ENCODE results near the gene DLG2.

DLG2 gene

DNA sequence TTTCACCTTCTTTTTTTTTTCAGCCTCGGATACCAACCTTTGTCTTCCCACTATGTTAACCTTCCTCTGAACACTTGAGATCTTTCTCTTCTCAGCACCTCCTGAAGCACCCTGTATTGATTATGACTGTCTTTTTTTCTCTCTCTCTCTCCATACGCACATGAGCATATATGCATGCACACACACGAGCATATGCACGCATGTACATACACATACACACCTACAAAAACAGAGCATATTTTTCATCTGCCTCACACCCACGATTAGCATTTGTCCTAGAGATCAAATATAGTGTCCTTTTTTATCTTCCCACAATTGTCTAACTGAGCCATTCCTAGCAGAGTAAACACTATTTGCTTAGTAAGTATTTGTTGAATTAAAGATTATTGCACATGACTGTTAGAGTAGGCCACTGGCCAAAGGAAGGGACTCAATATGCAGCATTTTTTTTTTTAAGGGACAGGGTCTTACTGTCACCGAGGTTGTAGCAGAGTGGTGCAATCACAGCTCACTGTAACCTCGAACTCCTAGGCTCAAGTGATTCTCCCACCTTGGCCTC, 1718.8 kb downstream of the DLG2 start:
- H3K4me3 ChIP-seq (ENCODE audit: low read length): no peak overlapping the region
- DNase-seq (ENCODE audit: low read depth): no peak
- TF ChIP-seq, protein P1, sequence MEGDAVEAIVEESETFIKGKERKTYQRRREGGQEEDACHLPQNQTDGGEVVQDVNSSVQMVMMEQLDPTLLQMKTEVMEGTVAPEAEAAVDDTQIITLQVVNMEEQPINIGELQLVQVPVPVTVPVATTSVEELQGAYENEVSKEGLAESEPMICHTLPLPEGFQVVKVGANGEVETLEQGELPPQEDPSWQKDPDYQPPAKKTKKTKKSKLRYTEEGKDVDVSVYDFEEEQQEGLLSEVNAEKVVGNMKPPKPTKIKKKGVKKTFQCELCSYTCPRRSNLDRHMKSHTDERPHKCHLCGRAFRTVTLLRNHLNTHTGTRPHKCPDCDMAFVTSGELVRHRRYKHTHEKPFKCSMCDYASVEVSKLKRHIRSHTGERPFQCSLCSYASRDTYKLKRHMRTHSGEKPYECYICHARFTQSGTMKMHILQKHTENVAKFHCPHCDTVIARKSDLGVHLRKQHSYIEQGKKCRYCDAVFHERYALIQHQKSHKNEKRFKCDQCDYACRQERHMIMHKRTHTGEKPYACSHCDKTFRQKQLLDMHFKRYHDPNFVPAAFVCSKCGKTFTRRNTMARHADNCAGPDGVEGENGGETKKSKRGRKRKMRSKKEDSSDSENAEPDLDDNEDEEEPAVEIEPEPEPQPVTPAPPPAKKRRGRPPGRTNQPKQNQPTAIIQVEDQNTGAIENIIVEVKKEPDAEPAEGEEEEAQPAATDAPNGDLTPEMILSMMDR (IDR thresholded peaks at IDR 0.05; ENCODE audit: insufficient read depth, low read depth, low read length, missing control alignments): no peak

DNA sequence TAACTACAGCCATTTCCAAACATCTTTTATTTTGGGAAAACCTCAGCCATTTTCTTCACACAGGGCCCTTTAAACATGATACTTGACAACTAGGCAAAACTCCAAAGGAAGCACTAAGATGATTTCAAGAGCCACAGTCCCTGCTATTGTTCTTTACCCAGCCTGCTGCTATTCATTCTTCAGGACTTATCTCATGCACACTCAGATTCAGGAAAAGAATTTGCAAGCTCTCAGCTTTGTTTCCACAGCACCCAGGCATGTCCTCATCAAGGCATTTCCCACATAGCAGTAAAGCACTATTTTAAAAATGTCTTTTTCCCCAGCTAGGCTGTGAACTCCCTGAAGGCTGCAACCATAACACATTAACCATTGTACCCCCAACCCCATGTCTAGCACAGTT, 1731.6 kb downstream of the DLG2 start:
- H3K4me3 ChIP-seq (ENCODE audit: low read length): no peak overlapping the region
- no peak for DNase-seq (ENCODE audit: low read depth)
- TF ChIP-seq, protein P1 (IDR thresholded peaks at IDR 0.05; ENCODE audit: insufficient read depth, low read depth, low read length, missing control alignments): no peak

DNA sequence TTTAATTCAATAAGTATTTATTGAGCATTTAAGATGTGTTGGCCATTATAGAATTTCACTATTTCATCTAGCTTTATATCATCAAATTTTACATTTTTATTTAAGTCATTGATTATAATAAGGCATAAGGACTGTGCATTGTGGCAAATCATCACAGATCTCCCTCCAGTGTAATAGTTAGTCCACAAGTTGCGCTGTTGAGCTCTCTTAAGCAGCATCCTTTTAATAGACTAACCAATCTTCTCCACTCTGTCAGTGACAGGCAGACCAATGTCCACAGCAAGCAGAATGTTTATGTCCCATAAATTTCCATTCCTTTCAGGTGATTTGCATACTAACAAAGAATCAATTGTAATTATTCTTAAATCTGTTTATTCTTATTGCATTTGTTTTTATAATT, 1745.7 kb downstream of the DLG2 start:
- TF ChIP-seq, protein P1 (IDR thresholded peaks at IDR 0.05; ENCODE audit: insufficient read depth, low read depth, low read length, missing control alignments): no peak

DNA sequence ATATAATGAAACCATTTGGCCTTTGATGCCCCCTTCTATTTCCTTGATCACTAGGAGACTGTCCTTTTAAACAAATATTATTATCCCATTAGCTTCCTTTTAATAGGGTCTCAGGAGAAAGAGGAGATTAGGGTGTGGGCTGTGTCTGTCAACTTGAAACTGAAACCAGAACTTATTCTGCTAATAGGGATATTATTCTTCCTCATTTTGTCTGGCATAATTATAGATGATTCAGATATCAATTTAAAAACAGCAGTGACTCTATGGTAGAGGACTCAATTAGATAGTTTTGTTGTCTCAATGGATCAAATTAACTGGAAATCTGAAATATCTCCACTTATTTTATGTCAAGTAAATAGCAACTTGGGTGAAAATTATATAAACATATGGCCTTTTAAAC, 1756.1 kb downstream of the DLG2 start:
- DNase-seq (ENCODE audit: low read depth): no peak
- no peak overlapping the region for H3K4me3 ChIP-seq (ENCODE audit: low read length)
- TF ChIP-seq, protein P1 (IDR thresholded peaks at IDR 0.05; ENCODE audit: insufficient read depth, low read depth, low read length, missing control alignments): no peak

More for the DNA sequence above, 1745.7 kb downstream of the DLG2 start:
- H3K4me3 ChIP-seq (ENCODE audit: low read length): no peak overlapping the region
- no peak for DNase-seq (ENCODE audit: low read depth)

DNA sequence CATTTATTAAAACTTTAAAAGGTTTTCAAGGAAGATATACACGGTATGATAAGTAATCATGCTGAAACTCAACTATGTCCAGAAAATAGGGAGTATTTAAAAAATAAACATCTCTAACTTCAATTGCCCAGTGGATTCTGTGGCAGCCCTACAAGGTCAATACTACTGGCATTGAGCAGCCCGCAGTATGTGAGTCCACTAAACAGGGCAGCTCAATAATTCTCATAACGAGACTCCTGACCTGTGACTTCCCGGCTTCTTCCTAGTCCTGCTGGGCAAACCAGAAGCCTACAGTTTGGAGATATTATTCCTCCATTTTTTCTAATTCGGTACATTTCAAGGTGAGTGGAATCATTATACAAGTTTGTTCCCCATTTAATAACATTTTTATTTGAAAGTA, 1760.5 kb downstream of the DLG2 start:
- DNase-seq (ENCODE audit: low read depth): no peak
- TF ChIP-seq, protein P1 (IDR thresholded peaks at IDR 0.05; ENCODE audit: insufficient read depth, low read depth, low read length, missing control alignments): no peak
- no peak overlapping the region for H3K4me3 ChIP-seq (ENCODE audit: low read length)

DNA sequence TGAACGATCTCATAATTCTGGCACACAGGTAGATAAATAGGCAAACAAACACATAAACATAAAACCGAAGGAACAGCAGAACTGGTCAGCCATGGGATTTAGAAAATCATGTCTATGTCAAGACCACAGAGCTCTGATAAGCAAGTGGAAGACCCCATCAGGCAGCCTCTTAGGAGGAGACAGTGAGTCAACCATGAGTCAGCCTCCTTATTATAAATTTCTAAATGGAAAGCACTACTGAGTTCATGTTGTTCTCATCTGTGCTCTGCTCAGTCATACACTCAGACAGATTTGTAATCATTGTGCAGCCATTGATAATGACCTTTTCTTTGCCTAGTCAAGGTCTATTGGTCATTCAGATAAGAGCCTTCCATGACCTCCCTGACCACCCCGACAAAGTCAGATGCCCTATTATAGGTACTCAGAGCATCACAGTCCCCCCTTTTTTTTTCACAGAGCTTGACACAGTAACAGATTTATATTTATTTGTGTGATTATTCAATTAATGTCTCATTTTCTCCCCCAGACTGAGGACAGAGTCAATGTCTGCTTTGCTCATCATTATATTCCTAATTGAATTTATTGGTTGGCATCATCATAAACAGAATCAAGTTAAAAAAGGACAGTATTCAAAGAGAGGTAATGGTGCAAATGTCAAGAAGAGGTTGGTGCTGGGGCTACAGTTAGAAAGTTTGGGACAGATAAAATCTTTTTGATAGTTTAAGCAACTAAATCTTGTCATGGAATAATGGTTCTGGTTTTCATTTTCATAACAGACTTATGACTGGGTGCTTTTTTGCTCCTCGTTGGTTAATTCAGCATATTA, 1761.3 kb downstream of the DLG2 start:
- peak; percentile 23 for DNase-seq (ENCODE audit: low read depth)
- TF ChIP-seq, protein P1 (IDR thresholded peaks at IDR 0.05; ENCODE audit: insufficient read depth, low read depth, low read length, missing control alignments): no peak
- no peak overlapping the region for H3K4me3 ChIP-seq (ENCODE audit: low read length)

Data from epithelial cell of esophagus (primary cell).